Gastrocnemius medialis (tissue), 4 donors: ENCODE results near the gene AFTPH. TPM values are rescaled to one million over a fixed set of nuclear protein-coding genes. Genes with fewer than 3 reads are reported as not detected.

Experiments
- ATAC-seq, 2 donors: fragments of 150-250 bp; one replicate each; pipeline ENCODE4 v1.9.1; 2016
- DNase-seq, 2 donors: peaks; one replicate each; pipeline ENCODE4 v3.0.0-alpha.2; 2019
- H3K27ac ChIP-seq, 4 donors: fragments of 200-600 bp; sonication (generic); 1 replicate in 1 of 4; 2 replicates in 3 of 4; pipeline ENCODE4 v1.5.1; 2016 to 2018; ENCODE audit warnings: mild to moderate bottlenecking in 2 of 4, moderate library complexity in 1 of 4
- H3K27me3 ChIP-seq, 3 donors: fragments of 200-600 bp; sonication (generic) in 2 of 3; 1 replicate in 1 of 3; 2 replicates in 2 of 3; pipeline versions ENCODE4 v1.5.1 to v1.6.0; 2016 to 2019; ENCODE audit warnings: mild to moderate bottlenecking in 1 of 3, moderate library complexity in 1 of 3
- H3K36me3 ChIP-seq, 2 donors: fragments of 200-600 bp; sonication (generic) in 1 of 2; one replicate each; pipeline ENCODE4 v1.5.1; 2017 to 2018
- H3K4me1 ChIP-seq, 2 donors: fragments of 200-600 bp; sonication (generic) in 1 of 2; one replicate each; pipeline ENCODE4 v1.5.1; 2016 to 2017; ENCODE audit warnings: mild to moderate bottlenecking in 2 of 2
- H3K4me3 ChIP-seq, 4 donors: fragments of 200-600 bp; sonication (generic) in 3 of 4; 1 replicate in 1 of 4; 2 replicates in 3 of 4; pipeline ENCODE4 v1.5.1; 2016 to 2019; ENCODE audit warnings: mild to moderate bottlenecking in 2 of 4
- H3K9me3 ChIP-seq, 3 donors: fragments of 200-600 bp; sonication (generic) in 2 of 3; 1 replicate in 1 of 3; 2 replicates in 2 of 3; pipeline ENCODE4 v1.5.1; 2016 to 2019
- CTCF ChIP-seq, 5 experiments: fragments of 450-650 bp in 3 of 5; fragments of 200-600 bp in 2 of 5; sonication (generic) in 2 of 5; IDR thresholded peaks in 4 of 5; conservative IDR thresholded peaks in 1 of 5; 1 replicate in 4 of 5; 2 replicates in 1 of 5; pipeline ENCODE4 v1.5.1; 2016 to 2019; ENCODE audit warnings: antibody characterized with exemption in 5 of 5, mild to moderate bottlenecking in 3 of 5, moderate library complexity in 3 of 5
- POLR2A ChIP-seq, 2 donors: fragments of 450-650 bp; IDR thresholded peaks; one replicate each; pipeline ENCODE4 v1.6.1; 2017; ENCODE audit warnings: antibody characterized with exemption in 2 of 2, mild to moderate bottlenecking in 2 of 2, moderate library complexity in 2 of 2
- in situ Hi-C, 4 donors: fragments of 200-750 bp; cut with MboI; loops; one replicate each; pipeline versions ENCODE4 v1.15.0 to v1.8.0; 2017; ENCODE audit warnings: low sequenced_read_pairs in 4 of 4
- intact Hi-C: fragments of 100-400 bp; cut with DNase I; formaldehyde crosslinking; loops from one replicate; pipeline ENCODE4 v1.15.1; 2023; ENCODE audit warnings: low total_unique reads
- total RNA-seq, 4 donors: library from RNA; depleted of rRNA; stranded (reverse); fragments of >200 nt; gene quantifications; one replicate each; pipeline versions ENCODE4 v1.1.0 to v1.2.3, GENCODE V29; 2016

The AFTPH gene
- total RNA-seq, 4 donors from 2014 or later: 13.9 to 18.1 (median 14.8) TPM

DNA sequence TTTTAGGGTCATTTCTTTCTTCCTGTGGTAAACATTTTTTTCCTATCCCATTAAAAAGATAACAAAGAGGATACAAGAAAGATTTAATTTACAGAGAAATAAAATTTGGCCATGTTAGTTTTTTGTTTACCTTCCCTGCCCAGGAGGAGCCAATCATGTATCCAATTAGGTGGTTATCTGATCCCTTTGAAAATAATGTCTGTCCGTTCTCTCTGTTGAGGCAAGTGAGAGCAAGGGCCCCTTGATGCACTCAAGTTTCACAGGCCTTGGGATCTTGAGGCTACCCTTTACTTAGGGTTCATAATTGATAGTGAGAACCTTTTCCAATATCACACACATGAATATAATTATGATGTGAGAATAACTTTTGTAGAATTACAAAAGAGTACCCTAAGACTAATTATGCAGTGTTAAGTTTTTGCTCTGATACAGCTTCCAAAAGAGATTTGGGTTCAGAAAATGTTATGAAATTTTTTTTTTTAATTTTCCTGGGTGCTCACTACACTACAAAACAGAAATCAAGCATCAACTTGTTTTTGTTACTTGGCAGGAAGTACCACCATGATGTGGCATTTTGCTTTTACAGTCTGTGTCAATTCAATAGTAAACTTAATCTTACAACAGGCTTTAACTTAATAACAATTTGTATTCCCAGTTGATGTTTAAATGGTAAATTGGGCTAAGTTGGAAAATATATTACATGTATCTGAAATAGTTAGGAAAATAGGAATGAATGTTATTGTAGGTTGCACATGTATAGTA, 42.0 kb downstream of the AFTPH start:
- no peak overlapping the region for H3K4me3 ChIP-seq
- in situ Hi-C loops: loop anchor here in 1 of 4 donors (5.0 kb wide), 1 partner anchor 234 kb away; no protein-coding TSS in a partner anchor
- ATAC-seq: no peak
- DNase-seq: no peak
- no peaks in the 10 kb centered on the region for H3K9me3 ChIP-seq
- intact Hi-C loops: no loop called here
- peaks cover 5 to 16% of the 10 kb centered on the region in 2 donors for H3K4me1 ChIP-seq
- no peaks in the 10 kb centered on the region for H3K27me3 ChIP-seq
- peaks cover 0 to 20% of the 10 kb centered on the region in 2 donors for H3K36me3 ChIP-seq
- TF ChIP-seq CTCF (IDR thresholded peaks at IDR 0.05 in 4 of 5, conservative IDR thresholded peaks at IDR 0.05 in 1 of 5): no peak
- no peak for TF ChIP-seq POLR2A (IDR thresholded peaks at IDR 0.05)
- H3K27ac ChIP-seq: no peak overlapping the region

GRCh38 chr2:64567473-64567872, 43.3 kb downstream of the AFTPH start:
- no peaks in the 10 kb centered on the region for H3K9me3 ChIP-seq
- peaks cover 0 to 24% of the 10 kb centered on the region in 2 donors for H3K36me3 ChIP-seq
- H3K27ac ChIP-seq: no peak overlapping the region
- intact Hi-C loops (no loop called here), in situ Hi-C loops (loop anchor here in 1 of 4 donors (5.0 kb wide), 1 partner anchor 235 kb away; no protein-coding TSS in a partner anchor)
- peaks cover 5 to 16% of the 10 kb centered on the region in 2 donors for H3K4me1 ChIP-seq
- DNase-seq: no peak
- H3K27me3 ChIP-seq: no peaks in the 10 kb centered on the region
- TF ChIP-seq POLR2A (IDR thresholded peaks at IDR 0.05): no peak
- no peak for TF ChIP-seq CTCF (IDR thresholded peaks at IDR 0.05 in 4 of 5, conservative IDR thresholded peaks at IDR 0.05 in 1 of 5)
- ATAC-seq: no peak
- H3K4me3 ChIP-seq: no peak overlapping the region

- Histone ChIP-seq H3K36me3 (peaks cover 0 to 37% of the 10 kb centered on the region in 2 donors), H3K27ac (no peak overlapping the region), H3K9me3 (no peaks in the 10 kb centered on the region), H3K4me1 (peaks cover 5 to 16% of the 10 kb centered on the region in 2 donors), H3K4me3 (no peak overlapping the region), H3K27me3 (no peaks in the 10 kb centered on the region)
- in situ Hi-C loops: loop anchor here in 1 of 4 donors (5.0 kb wide), 1 partner anchor 237 kb away; no protein-coding TSS in a partner anchor
- TF ChIP-seq CTCF (IDR thresholded peaks at IDR 0.05 in 4 of 5, conservative IDR thresholded peaks at IDR 0.05 in 1 of 5) (no peak), POLR2A (IDR thresholded peaks at IDR 0.05) (no peak)
- DNase-seq (no peak), ATAC-seq (no peak)
- intact Hi-C loops: no loop called here
Observed at GRCh38 chr2:64568836-64569235, 44.7 kb downstream of the AFTPH start.

DNA sequence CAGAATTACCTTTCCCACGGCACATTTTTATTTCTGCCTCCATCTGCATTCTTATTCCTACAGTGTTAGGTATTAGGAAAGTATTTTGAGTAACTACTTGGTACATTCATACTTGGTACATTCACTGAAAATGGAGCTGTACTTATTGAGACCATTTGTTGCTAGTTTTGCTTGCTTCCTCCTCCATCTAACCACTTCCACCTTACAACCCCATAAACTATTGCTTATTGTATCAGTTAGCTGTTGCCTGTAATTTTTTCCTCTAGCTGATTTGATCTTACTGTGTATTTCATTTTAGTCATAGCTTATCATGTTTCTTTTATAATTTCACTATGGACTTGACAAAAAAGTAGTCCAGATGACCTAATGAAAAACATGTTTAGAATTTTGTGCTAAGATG, 50.7 kb downstream of the AFTPH start:
- Histone ChIP-seq H3K4me1 (no peaks in the 10 kb centered on the region), H3K27ac (no peak overlapping the region), H3K4me3 (no peak overlapping the region), H3K27me3 (no peaks in the 10 kb centered on the region), H3K9me3 (no peaks in the 10 kb centered on the region), H3K36me3 (peaks cover 0 to 49% of the 10 kb centered on the region in 2 donors)
- intact Hi-C loops (no loop called here), in situ Hi-C loops (loop anchor here in 2 of 4 donors (25.0 kb wide), 2 partner anchors 287 to 462 kb away; no protein-coding TSS in a partner anchor)
- ATAC-seq (no peak), DNase-seq (no peak)
- TF ChIP-seq CTCF (IDR thresholded peaks at IDR 0.05 in 4 of 5, conservative IDR thresholded peaks at IDR 0.05 in 1 of 5) (no peak), POLR2A (IDR thresholded peaks at IDR 0.05) (no peak)
